Astrocyte (in vitro differentiated cells and primary cell): ENCODE results near the gene FAM83F.

Source experiments
- EZH2 ChIP-seq: IDR thresholded peaks from 2 replicates; pipeline ENCODE4 v1.6.1; 2012; ENCODE audit warnings: mild to moderate bottlenecking, low read length, inconsistent platforms; ENCODE audit not compliant: insufficient read depth
- TF ChIP-seq, protein P1 (sequence below): IDR thresholded peaks from 2 replicates; pipeline ENCODE4 v1.5.1; 2011; ENCODE audit warnings: low read depth, mild to moderate bottlenecking, inconsistent platforms, low read length, moderate library complexity; ENCODE audit not compliant: insufficient read depth

DNA sequence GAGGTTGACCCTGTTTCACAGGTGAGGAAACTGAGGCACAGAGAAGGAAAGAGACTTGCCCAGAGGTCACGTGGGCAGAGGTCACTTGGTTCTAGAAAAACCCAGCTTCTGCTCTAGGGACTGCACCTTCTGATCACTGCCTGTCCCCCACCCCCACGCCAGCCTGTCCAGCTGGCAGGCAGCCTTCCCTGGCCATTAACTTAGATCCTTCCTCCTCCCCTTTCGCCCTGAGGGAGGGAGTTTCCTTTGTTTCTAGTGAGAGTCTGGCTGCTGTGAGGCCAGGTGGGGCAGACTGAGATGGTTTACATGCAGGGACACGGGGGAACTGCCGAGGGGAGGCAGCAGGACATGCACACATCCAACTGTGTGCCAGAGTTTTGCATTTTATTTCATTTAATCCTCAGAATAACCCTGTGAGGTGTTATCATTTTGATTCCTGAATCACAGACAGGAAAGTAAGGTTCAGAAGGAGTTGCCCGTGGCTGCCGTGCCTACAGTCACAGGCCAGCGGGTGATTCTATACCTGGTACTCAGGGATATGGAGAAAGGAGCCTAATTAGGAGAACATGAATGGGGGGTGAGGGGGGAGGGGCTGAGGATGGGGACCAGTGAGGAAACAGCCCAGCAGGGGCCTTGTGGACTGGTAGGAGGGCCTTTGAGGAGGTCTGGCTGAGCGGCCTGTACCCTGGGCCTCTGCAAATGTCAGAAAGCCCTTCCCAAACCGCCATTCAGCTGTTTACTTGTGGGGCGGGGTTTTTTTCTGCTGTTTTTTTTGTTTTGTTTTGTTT lies 3.4 kb downstream of the FAM83F start:
- TF ChIP-seq, protein P1, sequence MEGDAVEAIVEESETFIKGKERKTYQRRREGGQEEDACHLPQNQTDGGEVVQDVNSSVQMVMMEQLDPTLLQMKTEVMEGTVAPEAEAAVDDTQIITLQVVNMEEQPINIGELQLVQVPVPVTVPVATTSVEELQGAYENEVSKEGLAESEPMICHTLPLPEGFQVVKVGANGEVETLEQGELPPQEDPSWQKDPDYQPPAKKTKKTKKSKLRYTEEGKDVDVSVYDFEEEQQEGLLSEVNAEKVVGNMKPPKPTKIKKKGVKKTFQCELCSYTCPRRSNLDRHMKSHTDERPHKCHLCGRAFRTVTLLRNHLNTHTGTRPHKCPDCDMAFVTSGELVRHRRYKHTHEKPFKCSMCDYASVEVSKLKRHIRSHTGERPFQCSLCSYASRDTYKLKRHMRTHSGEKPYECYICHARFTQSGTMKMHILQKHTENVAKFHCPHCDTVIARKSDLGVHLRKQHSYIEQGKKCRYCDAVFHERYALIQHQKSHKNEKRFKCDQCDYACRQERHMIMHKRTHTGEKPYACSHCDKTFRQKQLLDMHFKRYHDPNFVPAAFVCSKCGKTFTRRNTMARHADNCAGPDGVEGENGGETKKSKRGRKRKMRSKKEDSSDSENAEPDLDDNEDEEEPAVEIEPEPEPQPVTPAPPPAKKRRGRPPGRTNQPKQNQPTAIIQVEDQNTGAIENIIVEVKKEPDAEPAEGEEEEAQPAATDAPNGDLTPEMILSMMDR = no peak
- no peak for TF ChIP-seq EZH2
